D341Med (cell line): Measurements from ENCODE around the gene INSL3.

Experiments
- DNase-seq: peaks from one replicate; pipeline ENCODE4 v3.0.0; 2012; ENCODE audit warnings: low spot score

The INSL3 gene, protein sequence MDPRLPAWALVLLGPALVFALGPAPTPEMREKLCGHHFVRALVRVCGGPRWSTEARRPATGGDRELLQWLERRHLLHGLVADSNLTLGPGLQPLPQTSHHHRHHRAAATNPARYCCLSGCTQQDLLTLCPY

DNA sequence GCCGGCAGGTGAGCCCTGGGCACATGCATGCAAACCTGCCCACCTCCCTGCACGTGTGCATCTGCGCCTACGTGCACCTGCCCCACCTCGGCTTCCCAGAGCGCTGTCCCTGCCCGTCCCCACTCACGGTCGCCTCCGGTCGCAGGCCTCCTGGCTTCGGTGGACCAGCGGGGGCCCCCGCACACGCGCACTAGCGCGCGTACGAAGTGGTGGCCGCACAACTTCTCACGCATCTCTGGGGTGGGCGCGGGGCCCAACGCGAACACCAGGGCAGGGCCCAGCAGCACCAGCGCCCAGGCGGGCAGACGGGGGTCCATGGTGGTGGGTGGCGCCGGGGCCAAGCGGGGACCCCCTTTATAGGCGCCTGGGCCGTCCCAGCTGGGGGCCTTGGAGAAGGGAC, at the start of gene INSL3:
INSL3 (minus strand) TSS at position 330 of the 400 bp plus-strand sequence; CDS start at position 317, 13 bp downstream.
- DNase-seq, result no peak

DNA sequence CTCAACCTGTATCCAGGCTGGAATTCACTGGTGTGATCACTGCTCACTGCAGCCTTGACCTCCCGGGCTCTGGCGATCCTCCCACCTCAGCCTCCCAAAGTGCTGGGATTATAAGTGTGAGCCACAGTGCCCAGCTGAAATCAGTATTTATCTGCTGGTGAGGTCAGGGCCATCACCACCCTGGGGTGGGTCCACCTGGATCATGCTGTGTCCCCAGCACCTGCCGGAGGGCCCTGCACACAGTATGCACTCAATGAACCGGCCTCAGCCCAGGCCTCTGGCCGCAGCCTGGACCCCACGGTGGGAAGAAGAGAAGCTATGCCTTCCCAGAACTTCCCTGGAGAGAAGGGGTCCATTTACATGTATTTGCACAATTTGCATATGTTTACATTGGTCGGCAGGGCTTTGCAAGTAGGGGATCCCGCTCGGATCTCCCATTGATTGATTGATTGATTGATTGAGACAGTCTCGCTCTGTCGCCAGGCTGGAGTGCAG, 47.8 kb upstream of the INSL3 start:
- DNase-seq, result peak; percentile 21

DNA sequence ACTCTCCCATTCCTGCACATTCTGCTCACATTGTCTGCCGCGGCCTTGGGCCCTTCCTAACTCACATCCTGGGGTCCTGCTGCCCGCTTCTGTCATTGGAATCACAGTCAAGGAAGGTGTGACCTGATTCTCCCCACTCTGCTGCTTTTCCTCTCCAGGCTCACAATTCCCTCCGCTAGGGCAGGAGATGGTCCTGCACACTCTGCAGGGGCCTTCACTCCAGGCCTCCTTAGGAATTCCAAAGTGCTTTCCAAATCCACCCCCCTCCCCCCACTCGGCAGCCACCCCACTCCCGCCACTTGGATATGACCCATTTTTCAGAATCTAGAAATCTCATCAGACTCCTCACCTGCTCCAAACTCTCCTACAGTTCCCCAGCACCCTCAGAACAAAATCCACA, 47.4 kb upstream of the INSL3 start:
- DNase-seq, result peak; percentile 33

DNA sequence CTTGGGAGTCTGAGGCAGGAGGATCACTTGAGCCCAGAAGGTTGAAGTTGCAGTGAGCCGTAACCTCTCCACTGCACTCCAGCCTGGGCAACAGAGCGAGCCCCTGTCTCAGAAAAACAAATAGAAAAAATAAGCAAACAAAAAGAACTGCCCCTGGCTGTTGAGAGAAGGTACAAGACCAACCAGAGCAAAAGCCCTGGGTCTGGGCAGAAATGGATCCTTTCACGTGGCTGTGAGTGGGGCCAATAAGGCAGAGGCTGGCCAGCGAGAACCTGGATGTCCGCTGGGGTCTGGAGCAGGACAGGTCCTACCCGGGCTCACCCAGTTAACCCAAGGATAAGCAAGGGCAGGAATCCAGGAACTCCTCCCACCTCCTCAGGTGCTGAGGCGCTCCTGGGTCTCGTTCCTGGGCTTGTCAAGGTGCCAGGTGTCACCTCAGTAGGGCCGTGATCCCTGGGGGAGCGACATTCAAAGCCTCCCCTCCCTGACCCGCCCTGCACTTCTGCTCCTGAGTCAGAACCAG, 45.7 kb upstream of the INSL3 start:
- DNase-seq, result peak; percentile 48

DNA sequence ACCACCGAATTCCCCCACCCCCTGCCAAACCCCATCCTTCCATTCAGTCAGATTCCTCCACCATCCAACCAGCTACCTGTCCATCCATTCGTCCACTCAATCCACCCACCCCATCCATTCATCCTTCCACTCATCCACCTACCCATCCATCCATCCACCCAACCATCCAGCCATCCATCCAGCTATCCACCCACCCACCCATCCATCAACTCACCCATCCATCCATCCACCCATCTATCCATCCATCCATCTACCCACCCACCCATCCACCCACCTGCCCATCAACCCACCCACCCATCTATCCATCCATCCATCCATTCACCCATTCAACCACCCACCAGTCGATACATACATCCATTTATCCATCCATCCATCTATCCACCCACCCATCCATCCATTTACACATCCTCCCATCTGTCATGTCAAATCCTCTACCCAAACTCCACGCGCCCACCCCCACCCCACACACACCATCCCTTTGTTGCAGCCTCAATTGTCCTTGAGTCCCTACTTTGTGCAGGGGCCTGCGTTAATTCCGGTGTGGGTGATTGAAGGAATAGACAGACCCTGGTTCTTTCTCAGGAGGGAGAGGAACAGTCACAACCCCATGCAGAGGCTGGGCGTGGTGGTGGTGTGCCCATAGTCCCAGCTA, 45.1 kb upstream of the INSL3 start:
- DNase-seq, result peak; percentile 26

DNA sequence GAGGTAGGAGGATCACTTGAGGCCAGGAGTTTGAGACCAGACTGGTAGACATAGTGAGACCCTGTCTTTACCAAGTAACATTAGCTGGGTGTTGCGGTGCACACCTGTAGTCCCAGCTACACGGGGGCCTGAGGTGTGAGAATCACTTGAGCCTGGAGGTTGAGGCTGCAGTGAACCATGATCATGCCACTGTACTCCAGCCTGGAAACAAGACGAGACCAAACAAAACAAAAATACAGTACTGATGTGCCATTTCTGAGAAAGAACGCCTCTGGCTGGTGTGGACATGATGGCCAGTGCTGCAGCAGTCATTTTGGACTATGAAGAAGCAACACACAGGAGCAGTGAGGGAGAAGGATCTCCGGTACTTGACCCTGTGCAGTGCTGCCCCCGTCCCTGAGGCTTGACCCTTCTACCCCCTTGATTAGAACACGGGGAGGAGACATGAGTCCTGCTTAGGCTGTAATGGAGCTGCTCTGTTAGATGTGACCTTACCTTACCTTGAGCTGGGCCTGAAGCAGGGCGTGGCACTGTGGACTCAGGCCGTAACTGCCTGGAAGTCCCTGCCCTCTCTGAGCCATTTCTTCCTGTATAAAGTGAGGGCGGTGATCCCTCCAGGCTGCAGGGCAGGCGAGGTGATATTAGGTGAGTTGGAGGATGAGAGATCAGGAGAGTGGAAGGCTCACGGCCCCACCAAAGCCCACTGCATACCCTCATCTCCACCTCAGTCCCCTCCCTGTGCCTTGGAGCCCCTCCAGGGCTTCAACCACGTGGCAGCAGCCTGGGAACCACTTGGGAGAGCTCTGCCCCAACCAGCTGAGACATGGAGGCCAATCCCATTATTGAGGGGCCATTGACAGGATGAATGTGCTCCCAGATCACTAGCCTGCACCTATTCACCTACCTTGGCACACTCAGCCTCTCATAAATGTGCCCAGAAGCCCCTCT, 44.3 kb upstream of the INSL3 start:
- DNase-seq, result peak; percentile 47

DNA sequence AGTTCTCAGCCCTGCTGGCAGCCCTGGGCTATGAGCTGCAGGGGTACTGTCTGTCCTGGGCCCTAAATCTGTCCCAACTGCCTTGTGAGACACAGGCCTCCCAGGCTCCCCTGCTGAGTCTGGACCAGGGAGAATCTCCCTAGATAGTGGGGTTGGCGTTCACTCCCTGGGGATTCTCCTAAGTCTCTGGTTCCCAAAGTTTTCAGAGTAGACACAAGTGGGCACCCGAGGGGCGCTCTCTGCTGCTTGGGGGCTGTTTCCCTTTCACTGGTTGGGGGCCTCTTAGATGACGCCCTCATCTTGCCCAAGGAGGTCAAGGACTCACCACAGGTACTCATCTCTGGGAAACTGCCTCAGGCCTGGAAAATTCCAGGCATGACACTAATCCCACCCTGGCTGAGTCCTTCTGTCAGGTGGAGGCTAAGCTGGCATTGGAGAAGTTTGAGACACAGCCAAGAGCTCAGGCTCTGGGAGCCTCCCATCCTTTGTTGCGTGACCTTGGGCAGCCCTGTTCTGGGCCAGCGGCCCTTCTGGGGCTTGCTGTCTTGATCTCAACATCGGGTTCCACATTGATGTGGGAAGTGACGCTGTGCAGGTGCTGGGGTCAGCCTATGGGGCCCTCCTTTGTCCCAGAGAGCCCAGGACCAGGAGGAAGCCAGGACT, 42.3 kb upstream of the INSL3 start:
- DNase-seq, result peak; percentile 56

DNA sequence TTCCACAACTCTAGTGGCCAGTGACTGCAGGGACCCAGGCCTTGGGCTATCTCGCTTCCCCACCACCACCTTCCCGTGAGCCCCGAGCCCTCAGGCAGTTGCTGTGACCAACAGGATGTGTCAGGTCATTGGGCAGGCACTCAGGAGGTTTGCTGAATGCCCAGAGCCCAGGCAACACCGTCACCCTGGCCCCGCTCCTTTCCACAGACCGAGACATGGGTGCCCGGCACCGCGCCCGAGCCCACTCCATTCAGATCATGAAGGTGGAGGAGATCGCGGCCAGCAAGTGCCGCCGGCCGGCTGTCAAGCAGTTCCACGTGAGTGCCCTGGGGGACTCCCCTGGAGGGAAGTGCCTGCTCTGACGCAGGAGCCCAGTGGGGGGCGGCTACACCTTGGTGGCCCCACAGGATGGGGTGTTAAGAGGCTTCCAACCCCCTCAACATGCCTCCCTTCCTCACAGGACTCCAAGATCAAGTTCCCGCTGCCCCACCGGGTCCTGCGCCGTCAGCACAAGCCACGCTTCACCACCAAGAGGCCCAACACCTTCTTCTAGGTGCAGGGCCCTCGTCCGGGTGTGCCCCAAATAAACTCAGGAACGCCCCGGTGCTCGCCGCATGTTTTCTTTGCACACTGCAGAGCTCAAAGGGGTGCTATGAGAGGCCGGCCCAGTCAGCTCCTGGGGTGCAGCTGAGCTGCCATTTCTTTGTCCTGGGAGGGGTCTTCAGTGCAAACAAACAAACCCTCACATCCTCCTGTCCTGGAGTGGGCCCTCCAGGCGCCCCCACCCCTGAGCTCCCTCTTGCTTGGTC, 41.6 kb upstream of the INSL3 start:
- DNase-seq, result no peak

DNA sequence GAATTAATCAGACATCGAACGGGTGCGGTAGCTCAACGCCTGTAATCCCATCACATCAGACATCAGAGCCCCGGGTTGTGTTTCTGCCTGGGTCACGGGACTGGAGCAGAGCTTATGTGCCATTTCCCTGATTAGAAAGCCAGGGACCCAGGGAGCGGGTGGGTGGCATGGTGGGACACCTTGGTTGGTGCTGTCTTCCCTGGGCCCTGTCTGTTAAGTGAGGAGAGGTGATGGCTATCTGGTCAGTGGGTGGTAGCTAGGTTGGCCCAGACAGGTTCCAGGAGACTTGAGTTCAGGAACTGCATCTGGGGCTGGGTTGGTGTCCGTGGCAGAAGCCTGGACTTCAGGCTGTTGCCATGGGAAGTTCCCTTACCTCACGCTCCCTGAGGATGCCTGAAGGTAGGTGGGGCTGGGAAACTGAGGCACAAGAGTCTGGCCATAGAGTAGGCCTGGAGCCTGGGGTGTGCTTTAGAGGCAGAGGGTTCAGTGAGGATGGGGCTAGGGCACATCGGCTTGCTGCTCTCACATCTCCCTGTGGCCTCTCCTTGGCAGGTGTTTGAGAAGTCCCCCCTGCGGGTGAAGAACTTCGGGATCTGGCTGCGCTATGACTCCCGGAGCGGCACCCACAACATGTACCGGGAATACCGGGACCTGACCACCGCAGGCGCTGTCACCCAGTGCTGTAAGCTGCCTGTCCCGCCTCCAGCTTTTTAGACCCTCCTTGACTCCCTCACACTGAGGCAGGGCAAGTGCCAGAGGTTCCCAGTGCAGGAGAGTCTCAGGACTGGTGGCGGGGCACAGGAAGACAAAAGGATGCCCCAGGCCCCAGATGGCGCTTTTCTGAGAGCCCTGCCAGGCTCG, 40.5 kb upstream of the INSL3 start:
- no peak for DNase-seq

DNA sequence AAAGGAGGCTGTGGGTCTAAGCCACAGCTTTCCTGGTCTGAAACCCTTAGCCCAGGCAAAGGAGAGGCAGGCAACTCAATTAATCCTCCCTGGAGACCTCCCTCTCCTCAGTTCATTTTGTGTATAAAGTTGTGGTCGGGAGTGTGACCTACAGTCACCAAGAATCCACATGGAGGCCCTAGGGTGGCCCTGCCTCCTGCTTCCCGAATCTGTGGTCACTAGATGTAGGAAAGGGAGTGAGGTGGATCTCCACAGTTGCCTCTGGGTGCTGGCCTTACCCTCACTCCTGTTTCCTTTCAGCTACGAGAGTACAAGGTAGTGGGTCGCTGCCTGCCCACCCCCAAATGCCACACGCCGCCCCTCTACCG, 39.7 kb upstream of the INSL3 start:
- no peak for DNase-seq

DNA sequence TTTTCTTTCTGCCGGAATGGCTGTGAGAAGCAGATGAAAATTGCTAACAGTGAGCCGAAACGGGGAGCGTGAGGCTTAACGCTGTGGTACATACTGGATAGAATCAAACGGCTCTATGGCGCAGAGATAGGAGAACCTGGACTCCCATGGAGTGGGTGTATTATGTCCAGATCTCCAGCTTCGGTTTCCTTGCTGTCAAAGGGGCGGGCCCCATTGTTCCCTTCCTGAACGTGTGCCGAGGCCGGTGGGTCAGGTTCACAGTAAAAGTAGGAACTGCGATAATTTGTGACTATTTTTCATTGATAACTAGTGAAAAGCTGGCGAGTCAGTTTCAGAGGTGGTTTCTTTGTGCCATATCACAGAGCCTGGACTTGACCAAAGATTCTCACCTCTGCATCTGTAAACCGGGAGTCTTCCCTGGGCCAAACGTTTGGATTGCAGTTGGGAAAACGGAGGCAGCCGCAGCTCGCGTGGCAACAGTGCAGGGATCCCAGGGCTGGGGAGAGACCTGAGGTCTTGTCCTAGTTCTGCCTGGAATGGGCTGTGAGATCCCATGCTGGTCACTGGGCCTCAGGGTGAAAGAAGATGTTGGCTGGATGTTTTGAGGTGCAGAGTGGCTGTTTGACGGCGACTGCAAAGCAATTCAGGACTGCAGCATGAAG, 39.1 kb upstream of the INSL3 start:
- DNase-seq, result no peak

DNA sequence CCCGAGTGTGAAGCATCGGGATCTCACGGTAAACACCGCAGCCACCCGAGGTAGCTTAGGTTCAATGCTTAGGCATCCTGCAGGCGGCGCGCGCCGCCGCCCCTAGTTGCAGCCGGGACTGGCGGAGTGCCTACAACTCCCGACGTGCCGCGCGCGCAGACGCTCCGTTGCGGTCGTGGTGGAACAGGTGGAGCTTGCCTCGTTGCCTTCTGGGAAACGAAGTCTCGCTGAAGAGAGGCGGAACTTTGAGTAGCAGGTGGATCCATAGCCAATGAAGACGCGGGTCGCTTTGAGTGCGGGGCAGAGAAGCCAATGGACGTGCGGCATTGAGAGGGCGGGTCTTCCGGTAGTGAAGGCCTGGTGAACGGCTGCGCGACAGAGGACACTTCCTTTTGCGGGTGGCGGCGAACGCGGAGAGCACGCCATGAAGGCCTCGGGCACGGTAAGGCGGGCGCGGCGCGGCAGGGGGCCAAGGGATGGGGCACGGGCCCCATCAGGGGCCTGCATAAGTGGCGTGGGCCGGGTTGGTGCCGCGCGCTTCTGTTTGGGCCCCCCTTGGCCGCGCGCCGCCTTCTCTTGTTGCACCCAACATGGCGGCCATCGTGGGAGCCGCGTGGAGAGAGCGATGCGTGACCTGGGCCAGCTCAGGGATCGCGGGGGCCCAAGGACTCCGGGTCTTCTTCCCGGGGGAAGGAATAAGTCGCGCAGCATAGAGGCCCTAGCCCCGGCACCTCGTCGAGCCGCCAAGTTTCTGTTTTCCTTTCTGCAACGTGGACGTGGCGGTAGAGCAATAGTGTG, 38.4 kb upstream of the INSL3 start, which contains the start of gene RPL18A:
RPL18A (plus strand) TSS at position 378 of the 798 bp plus-strand sequence; CDS start at position 425, 47 bp downstream.
- DNase-seq, result peak; percentile 92

DNA sequence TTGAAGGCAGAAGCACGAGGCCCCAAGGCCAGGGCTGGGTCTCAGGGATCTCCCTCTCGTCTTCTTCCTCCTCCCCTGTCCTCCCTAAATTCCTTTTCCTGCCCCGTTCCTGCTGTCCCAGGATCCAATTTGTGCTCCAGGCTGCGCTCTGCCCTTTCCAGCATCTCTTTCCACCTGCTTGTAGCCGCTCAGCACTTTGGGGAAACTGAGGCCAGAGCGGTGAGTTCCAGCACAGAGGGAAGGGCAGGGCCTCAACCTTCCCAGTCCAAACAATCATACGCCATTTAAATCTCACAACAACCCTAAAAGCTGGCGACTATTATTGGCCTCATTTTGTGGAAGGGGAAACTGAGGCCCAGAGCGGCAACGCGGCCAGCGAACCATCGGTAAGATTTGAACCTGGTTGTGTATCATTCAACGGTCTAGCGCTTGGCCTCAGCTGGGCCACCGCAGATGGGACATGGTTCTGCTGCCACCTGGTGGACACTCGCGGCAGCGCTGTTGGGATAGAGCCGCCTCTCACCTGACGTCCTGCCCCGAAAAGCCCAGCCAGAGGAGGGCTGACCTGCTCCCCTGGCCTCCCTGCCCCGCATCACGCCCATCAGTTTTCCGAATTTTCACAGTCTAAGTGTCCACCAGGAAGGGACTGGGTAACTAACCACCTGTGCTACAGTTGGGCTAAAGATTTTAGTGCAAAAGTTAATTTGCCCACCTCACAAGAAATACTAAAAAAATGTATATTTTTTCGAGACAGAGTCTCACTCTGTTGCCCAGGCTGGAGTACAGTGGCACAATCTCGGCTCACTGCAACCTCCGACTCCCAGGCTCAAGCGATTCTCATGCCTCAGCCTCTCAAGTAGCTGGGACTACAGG, 34.2 kb upstream of the INSL3 start:
- DNase-seq, result peak; percentile 86

DNA sequence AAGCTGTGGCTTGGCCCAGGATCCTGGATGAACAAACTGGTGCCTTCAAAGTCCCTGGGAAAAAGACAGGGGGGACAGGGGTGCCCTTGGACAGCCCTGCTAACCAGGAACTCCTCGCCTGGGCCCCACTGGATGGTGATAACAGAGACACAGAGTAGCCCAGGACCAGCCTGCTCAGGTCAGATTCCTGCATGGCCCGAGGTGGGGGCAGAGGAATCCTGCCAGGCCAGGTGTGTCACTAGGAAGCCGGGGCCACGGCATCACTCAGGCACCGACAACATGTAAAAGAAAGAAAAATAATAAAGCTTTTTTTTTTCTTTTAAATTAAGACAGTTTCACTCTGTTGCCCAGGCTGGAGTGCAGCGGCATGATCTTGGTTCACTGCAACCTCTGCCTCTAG, 32.7 kb upstream of the INSL3 start:
- DNase-seq, result no peak

DNA sequence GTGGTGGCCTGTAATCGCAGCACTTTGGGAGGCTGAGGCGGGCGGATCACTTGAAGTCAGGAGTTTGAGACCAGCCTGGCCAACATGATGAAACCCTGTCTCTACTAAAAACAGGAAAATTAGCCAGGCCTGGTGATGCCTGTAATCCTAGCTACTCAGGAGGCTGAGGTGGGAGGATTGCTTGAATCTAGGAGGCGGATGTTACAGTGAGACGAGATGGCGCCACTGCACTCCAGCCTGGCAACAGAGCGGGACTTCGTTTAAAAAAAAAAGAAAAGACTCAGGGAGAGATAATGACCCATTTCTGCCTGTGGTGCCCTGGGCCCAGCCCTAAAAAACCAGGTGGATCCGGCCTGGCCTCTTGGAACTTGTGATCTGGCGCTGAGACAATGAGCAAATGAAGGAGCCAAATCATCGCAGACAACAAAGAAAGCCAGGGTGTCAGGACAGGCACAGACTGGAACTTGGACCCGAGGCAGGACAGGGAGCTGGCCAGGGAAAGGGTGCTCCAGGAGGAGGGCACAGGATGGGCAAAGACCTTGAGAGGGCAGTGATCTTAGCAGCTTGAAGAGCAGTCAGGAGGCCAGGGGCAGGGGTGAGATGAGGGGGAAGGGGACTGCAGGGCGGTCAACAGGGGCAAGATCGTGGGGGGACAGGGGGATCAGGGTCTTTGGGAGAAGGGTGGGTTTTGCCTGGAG, 27.4 kb upstream of the INSL3 start:
- no peak for DNase-seq

DNA sequence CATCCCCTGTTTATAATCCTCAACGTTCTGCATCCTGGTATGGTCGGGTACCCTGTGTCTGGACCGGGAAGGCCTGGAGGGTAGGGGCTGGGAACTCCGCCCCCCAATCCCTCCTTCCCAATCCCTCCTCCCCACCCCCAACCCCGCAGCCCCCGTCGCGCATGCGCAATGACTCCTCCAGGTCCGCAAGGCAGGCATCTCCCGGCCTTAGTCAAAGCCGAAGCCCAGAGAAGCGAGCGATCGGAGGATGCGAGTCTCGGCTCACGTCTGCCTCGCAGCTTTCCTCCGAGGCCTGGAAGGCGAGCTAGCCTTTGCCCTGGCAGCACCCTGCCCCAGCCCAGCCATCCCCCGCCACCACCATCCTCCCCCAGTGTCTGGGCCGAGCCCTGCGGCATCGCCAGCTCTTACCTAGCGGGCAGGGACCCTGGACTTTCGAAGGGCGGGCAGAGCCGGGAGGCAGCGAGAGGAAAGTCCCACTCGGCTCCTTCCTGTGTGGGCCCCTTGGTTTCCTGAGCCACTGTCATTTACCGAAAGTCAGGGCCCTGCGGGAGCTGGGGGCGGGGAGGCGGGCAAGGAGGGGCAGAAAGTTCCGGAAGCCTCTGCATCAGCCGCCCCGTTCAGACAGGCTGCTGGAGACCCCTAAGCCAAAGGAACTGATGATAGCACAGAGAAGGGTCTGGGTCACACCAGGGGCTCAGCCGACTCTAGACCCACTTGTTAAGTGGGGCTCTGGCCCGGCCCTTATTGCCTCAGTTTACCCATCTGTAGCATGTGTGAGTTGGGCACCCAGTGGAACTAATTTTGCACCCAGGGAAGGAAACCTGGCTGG, 26.4 kb upstream of the INSL3 start, which contains the start of gene JAK3:
JAK3 (minus strand) TSS at position 445 of the 829 bp plus-strand sequence. CDS start 3,565 bp downstream, outside the sequence.
- no peak for DNase-seq
